SK-N-SH treated with all-trans-retinoic acid at 6 μM for 48 hours (cell line): ENCODE measurements around the gene DISP3.

ENCODE experiments used
- ATAC-seq: fragments of 200-7000 bp; cut with Tn5 transposase; 3 replicates; pipeline ENCODE4 v1.9.1; 2020; ENCODE audit warnings: mild to moderate bottlenecking, moderate library complexity
- ARNTL ChIP-seq: fragments of 450-650 bp; formaldehyde crosslinking; IDR thresholded peaks from 2 replicates; pipeline ENCODE4 v1.5.0; 2020; ENCODE audit warnings: low read depth, mild to moderate bottlenecking, moderate library complexity, borderline replicate concordance
- BACH2 ChIP-seq: fragments of 250-450 bp; sonication (Bioruptor Pico); IDR thresholded peaks from 2 replicates; pipeline ENCODE4 v1.9.0; 2021; ENCODE audit warnings: mild to moderate bottlenecking, borderline replicate concordance
- CSDC2 ChIP-seq: fragments of 250-450 bp; sonication (Bioruptor Pico); IDR thresholded peaks from 2 replicates; pipeline ENCODE4 v1.5.0; 2020; ENCODE audit warnings: mild to moderate bottlenecking, moderate library complexity
- ESRRG ChIP-seq: fragments of 250-450 bp; sonication (Bioruptor Pico); IDR thresholded peaks from 2 replicates; pipeline ENCODE4 v1.6.1; 2021; ENCODE audit warnings: mild to moderate bottlenecking
- GLIS3 ChIP-seq: fragments of 250-450 bp; sonication (Bioruptor Pico); IDR thresholded peaks from 2 replicates; pipeline ENCODE4 v1.5.0; 2020; ENCODE audit warnings: mild to moderate bottlenecking, moderate library complexity
- ISL1 ChIP-seq: fragments of 250-450 bp; sonication (Bioruptor Pico); IDR thresholded peaks from 2 replicates; pipeline ENCODE4 v2.1.2; 2022; ENCODE audit warnings: mild to moderate bottlenecking, moderate library complexity
- OSR1 ChIP-seq: fragments of 250-450 bp; sonication (Bioruptor Pico); IDR thresholded peaks from 2 replicates; pipeline ENCODE4 v1.8.0; 2022; ENCODE audit warnings: moderate library complexity, mild to moderate bottlenecking, inconsistent platforms
- POU6F1 ChIP-seq: fragments of 250-450 bp; sonication (Bioruptor Pico); IDR thresholded peaks from 2 replicates; pipeline ENCODE4 v1.8.0; 2021; ENCODE audit warnings: low read depth, mild to moderate bottlenecking, moderate library complexity, borderline replicate concordance
- PPARA ChIP-seq: fragments of 250-450 bp; sonication (Bioruptor Pico); IDR thresholded peaks from 2 replicates; pipeline ENCODE4 v1.5.0; 2020; ENCODE audit warnings: mild to moderate bottlenecking, borderline replicate concordance
- TCF4 ChIP-seq: fragments of 250-450 bp; sonication (Bioruptor Pico); IDR thresholded peaks from 2 replicates; pipeline ENCODE4 v1.8.0; 2021; ENCODE audit warnings: mild to moderate bottlenecking, moderate library complexity, borderline replicate concordance
- TOX ChIP-seq: fragments of 250-450 bp; sonication (Bioruptor Pico); IDR thresholded peaks from 2 replicates; pipeline ENCODE4 v1.8.0; 2021; ENCODE audit warnings: mild to moderate bottlenecking, moderate library complexity, borderline replicate concordance
- TSHZ2 ChIP-seq: fragments of 250-450 bp; sonication (Bioruptor Pico); IDR thresholded peaks from 2 replicates; pipeline ENCODE4 v1.5.0; 2020; ENCODE audit warnings: mild to moderate bottlenecking, moderate library complexity
- ZC3H10 ChIP-seq: fragments of 250-450 bp; sonication (Bioruptor Pico); IDR thresholded peaks from 2 replicates; pipeline ENCODE4 v1.5.1; 2021; ENCODE audit warnings: mild to moderate bottlenecking, moderate library complexity
- ZFP3 ChIP-seq: fragments of 250-450 bp; sonication (Bioruptor Pico); IDR thresholded peaks from 2 replicates; pipeline ENCODE4 v1.5.0; 2020; ENCODE audit warnings: mild to moderate bottlenecking, moderate library complexity
- ZFP30 ChIP-seq: fragments of 450-650 bp; formaldehyde crosslinking; IDR thresholded peaks from 2 replicates; pipeline ENCODE4 v1.5.0; 2022; ENCODE audit warnings: mild to moderate bottlenecking, moderate library complexity
- ZNF565 ChIP-seq: fragments of 450-650 bp; formaldehyde crosslinking; conservative IDR thresholded peaks from 2 replicates; pipeline ENCODE4 v1.5.0; 2020; ENCODE audit warnings: low read depth, mild to moderate bottlenecking, moderate library complexity
- ZNF70 ChIP-seq: fragments of 450-650 bp; formaldehyde crosslinking; IDR thresholded peaks from 2 replicates; pipeline ENCODE4 v1.5.0; 2020; ENCODE audit warnings: mild to moderate bottlenecking, moderate library complexity
- ZNF8 ChIP-seq: fragments of 450-650 bp; formaldehyde crosslinking; IDR thresholded peaks from 2 replicates; pipeline ENCODE4 v1.5.0; 2020; ENCODE audit warnings: mild to moderate bottlenecking, moderate library complexity
- TF ChIP-seq, protein P1 (sequence below): fragments of 250-450 bp; sonication (Bioruptor Pico); IDR thresholded peaks from 2 replicates; pipeline ENCODE4 v1.5.1; 2021; ENCODE audit warnings: mild to moderate bottlenecking, moderate library complexity
- TF ChIP-seq, protein P2 (sequence below): fragments of 250-450 bp; sonication (Bioruptor Pico); IDR thresholded peaks from 2 replicates; pipeline ENCODE4 v1.8.0; 2020; ENCODE audit warnings: mild to moderate bottlenecking, moderate library complexity, borderline replicate concordance

DISP3 gene

DNA sequence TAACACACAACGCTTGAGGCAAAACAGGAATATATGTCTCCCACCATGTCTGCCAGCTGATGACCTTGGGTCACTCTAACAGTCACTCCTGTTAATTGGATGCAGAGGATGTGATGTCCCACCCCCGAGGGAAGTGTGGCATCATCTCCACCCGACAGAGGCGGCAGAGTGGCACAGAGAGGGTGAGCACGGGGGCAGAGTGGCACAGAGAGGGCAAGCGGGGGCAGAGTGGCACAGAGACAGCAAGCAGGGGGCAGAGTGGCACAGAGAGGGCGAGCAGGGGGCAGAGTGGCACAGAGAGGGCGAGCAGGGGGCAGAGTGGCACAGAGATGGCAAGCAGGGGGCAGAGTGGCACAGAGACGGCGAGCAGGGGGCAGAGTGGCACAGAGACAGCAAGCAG is 44.3 kb downstream of the DISP3 start:
- TF ChIP-seq ZNF8 (CRISPR knock-in tag) (no peak), CSDC2 (no peak), POU6F1 (CRISPR knock-in tag) (no peak), ARNTL (CRISPR knock-in tag) (no peak), ZC3H10 (CRISPR knock-in tag) (no peak), BACH2 (CRISPR knock-in tag) (no peak), ZNF70 (CRISPR knock-in tag) (no peak), ZFP30 (CRISPR knock-in tag) (no peak), ISL1 (CRISPR knock-in tag) (no peak), ESRRG (CRISPR knock-in tag) (no peak), TSHZ2 (CRISPR knock-in tag) (no peak), OSR1 (CRISPR knock-in tag) (no peak), TOX (no peak), ZNF565 (CRISPR knock-in tag) (no peak)
- TF ChIP-seq, protein P1, sequence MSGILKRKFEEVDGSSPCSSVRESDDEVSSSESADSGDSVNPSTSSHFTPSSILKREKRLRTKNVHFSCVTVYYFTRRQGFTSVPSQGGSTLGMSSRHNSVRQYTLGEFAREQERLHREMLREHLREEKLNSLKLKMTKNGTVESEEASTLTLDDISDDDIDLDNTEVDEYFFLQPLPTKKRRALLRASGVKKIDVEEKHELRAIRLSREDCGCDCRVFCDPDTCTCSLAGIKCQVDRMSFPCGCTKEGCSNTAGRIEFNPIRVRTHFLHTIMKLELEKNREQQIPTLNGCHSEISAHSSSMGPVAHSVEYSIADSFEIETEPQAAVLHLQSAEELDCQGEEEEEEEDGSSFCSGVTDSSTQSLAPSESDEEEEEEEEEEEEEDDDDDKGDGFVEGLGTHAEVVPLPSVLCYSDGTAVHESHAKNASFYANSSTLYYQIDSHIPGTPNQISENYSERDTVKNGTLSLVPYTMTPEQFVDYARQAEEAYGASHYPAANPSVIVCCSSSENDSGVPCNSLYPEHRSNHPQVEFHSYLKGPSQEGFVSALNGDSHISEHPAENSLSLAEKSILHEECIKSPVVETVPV (CRISPR knock-in tag): no peak
- TF ChIP-seq, protein P2, sequence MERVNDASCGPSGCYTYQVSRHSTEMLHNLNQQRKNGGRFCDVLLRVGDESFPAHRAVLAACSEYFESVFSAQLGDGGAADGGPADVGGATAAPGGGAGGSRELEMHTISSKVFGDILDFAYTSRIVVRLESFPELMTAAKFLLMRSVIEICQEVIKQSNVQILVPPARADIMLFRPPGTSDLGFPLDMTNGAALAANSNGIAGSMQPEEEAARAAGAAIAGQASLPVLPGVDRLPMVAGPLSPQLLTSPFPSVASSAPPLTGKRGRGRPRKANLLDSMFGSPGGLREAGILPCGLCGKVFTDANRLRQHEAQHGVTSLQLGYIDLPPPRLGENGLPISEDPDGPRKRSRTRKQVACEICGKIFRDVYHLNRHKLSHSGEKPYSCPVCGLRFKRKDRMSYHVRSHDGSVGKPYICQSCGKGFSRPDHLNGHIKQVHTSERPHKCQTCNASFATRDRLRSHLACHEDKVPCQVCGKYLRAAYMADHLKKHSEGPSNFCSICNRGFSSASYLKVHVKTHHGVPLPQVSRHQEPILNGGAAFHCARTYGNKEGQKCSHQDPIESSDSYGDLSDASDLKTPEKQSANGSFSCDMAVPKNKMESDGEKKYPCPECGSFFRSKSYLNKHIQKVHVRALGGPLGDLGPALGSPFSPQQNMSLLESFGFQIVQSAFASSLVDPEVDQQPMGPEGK (CRISPR knock-in tag): no peak
- ATAC-seq: no peak

- TF ChIP-seq CSDC2 (no peak), TCF4 (CRISPR knock-in tag) (no peak), ISL1 (CRISPR knock-in tag) (no peak), PPARA (no peak), ZNF565 (CRISPR knock-in tag) (no peak), TSHZ2 (CRISPR knock-in tag) (no peak), GLIS3 (no peak), ZNF8 (CRISPR knock-in tag) (no peak), ZFP3 (CRISPR knock-in tag) (no peak)
- TF ChIP-seq, protein P2 (CRISPR knock-in tag): no peak
- TF ChIP-seq, protein P1 (CRISPR knock-in tag): no peak
- ATAC-seq: no peak
These were observed 45.0 kb downstream of the DISP3 start for GRCh38 chr1:11523746-11524464.
